Urinary bladder (tissue), 4 donors: ENCODE results near the gene CST1. TPM values are rescaled to one million over a fixed set of nuclear protein-coding genes. Genes with fewer than 3 reads are reported as not detected.
"Not testable (repeated sequence)": the region's sequence is repeated elsewhere in the genome, so short reads cannot be mapped to it uniquely, and the experiment has no call there.

ENCODE experiments used
- DNase-seq: peaks from one replicate; pipeline ENCODE4 v3.0.0-alpha.2; 2015; ENCODE audit errors: extremely low spot score
- H3K27ac ChIP-seq: one replicate; pipeline ENCODE4 v1.5.1; 2013; ENCODE audit warnings: low read depth, mild to moderate bottlenecking, moderate library complexity
- H3K36me3 ChIP-seq: one replicate; pipeline ENCODE4 v1.6.1; 2013; ENCODE audit warnings: mild to moderate bottlenecking, moderate library complexity; ENCODE audit not compliant: insufficient read depth
- H3K4me1 ChIP-seq: one replicate; pipeline ENCODE4 v1.6.1; 2013; ENCODE audit warnings: mild to moderate bottlenecking, moderate library complexity; ENCODE audit not compliant: insufficient read depth
- H3K4me3 ChIP-seq: one replicate; pipeline ENCODE4 v1.5.1; 2013; ENCODE audit warnings: low read depth, low read length
- WGBS: extraction: QIAGEN DNeasy Blood & Tissue Kit; methylation state at CpG from one replicate; pipeline ENCODE4 v1.1.7; 2013; 5-methylcytosine and 5-hydroxymethylcytosine counted together
- polyA plus RNA-seq: library from polyadenylated mRNA; stranded (reverse); fragments of 200-250 nt; gene quantifications from one replicate; pipeline ENCODE4 v1.2.3, GENCODE V29; 2013
- total RNA-seq: library from RNA; depleted of rRNA; stranded (reverse); fragments of >200 nt; gene quantifications from one replicate; pipeline ENCODE4 v1.2.3, GENCODE V29; 2014
- donor health status: healthy with polysubstance abuse.
- donor health status: healthy.

CST1 gene
- total and polyA plus RNA-seq, 2 donors: 12.8 TPM; not detected in 1

- Histone ChIP-seq H3K4me1 (no peaks in the 10 kb centered on the region), H3K27ac (no peak overlapping the region), H3K36me3 (no peaks in the 10 kb centered on the region), H3K4me3 (no peak overlapping the region)
- DNase-seq: no peak
- WGBS: 68% methylated on average over 5 of the region's 5 CpGs
Measured at GRCh38 chr20:23749746-23750145, 989 bp downstream of the CST1 start.

GRCh38 chr20:23748975-23749374 is 1.8 kb downstream of the CST1 start:
- WGBS: 81% methylated on average over 10 of the region's 10 CpGs
- H3K27ac ChIP-seq, H3K4me3 ChIP-seq, H3K36me3 ChIP-seq, H3K4me1 ChIP-seq, DNase-seq: not testable (repeated sequence)

GRCh38 chr20:23747551-23747950 is 3.2 kb downstream of the CST1 start:
- H3K27ac ChIP-seq: not testable (repeated sequence)
- 48% methylated on average over 7 of the region's 7 CpGs for WGBS

GRCh38 chr20:23747092-23747491 is 3.6 kb downstream of the CST1 start:
- H3K4me1 ChIP-seq, DNase-seq, H3K36me3 ChIP-seq, H3K4me3 ChIP-seq, H3K27ac ChIP-seq: not testable (repeated sequence)
- 58% methylated on average over 4 of the region's 4 CpGs for WGBS

More at GRCh38 chr20:23747551-23747950, 3.2 kb downstream of the CST1 start:
- H3K36me3 ChIP-seq, H3K4me3 ChIP-seq, DNase-seq, H3K4me1 ChIP-seq: not testable (repeated sequence)

- Histone ChIP-seq H3K4me3 (no peak overlapping the region), H3K36me3 (no peaks in the 10 kb centered on the region), H3K4me1 (no peaks in the 10 kb centered on the region), H3K27ac (no peak overlapping the region)
- WGBS: 66% methylated on average over 6 of the region's 6 CpGs
- no peak for DNase-seq
Measured at GRCh38 chr20:23746321-23746720, 4.4 kb downstream of the CST1 start.

GRCh38 chr20:23745247-23745646 is 5.5 kb downstream of the CST1 start:
- Histone ChIP-seq H3K36me3 (no peaks in the 10 kb centered on the region), H3K27ac (no peak overlapping the region), H3K4me1 (no peaks in the 10 kb centered on the region), H3K4me3 (no peak overlapping the region)
- WGBS: 78% methylated on average over 2 of the region's 2 CpGs
- DNase-seq: no peak

GRCh38 chr20:23744817-23745216 is 5.9 kb downstream of the CST1 start:
- H3K4me3 ChIP-seq: no peak overlapping the region
- H3K4me1 ChIP-seq: no peaks in the 10 kb centered on the region
- 43% methylated on average over 1 of the region's 1 CpG for WGBS
- H3K27ac ChIP-seq: no peak overlapping the region
- H3K36me3 ChIP-seq: no peaks in the 10 kb centered on the region
- DNase-seq: no peak

GRCh38 chr20:23735391-23735790 is 15.3 kb downstream of the CST1 start:
- WGBS: 52% methylated on average over 3 of the region's 3 CpGs
- H3K4me1 ChIP-seq, DNase-seq, H3K4me3 ChIP-seq, H3K36me3 ChIP-seq, H3K27ac ChIP-seq: not testable (repeated sequence)

- not testable (repeated sequence) for H3K4me1 ChIP-seq, DNase-seq, H3K27ac ChIP-seq, H3K36me3 ChIP-seq, H3K4me3 ChIP-seq
- WGBS: 81% methylated on average over 2 of the region's 2 CpGs
Measured at GRCh38 chr20:23734949-23735348, 15.8 kb downstream of the CST1 start.

- H3K4me3 ChIP-seq, DNase-seq, H3K4me1 ChIP-seq, H3K36me3 ChIP-seq, H3K27ac ChIP-seq: not testable (repeated sequence)
- 72% methylated on average over 1 of the region's 1 CpG for WGBS
Measured at GRCh38 chr20:23734440-23734839, 16.3 kb downstream of the CST1 start.

GRCh38 chr20:23727016-23727415 is 23.7 kb downstream of the CST1 start:
- WGBS: 83% methylated on average over 3 of the region's 3 CpGs
- no peak for DNase-seq
- Histone ChIP-seq H3K36me3 (no peaks in the 10 kb centered on the region), H3K27ac (no peak overlapping the region), H3K4me1 (no peaks in the 10 kb centered on the region), H3K4me3 (no peak overlapping the region)

GRCh38 chr20:23725102-23725501 is 25.6 kb downstream of the CST1 start:
- no peaks in the 10 kb centered on the region for H3K36me3 ChIP-seq
- 89% methylated on average over 3 of the region's 3 CpGs for WGBS
- H3K27ac ChIP-seq: no peak overlapping the region
- H3K4me3 ChIP-seq: no peak overlapping the region
- DNase-seq: no peak
- no peaks in the 10 kb centered on the region for H3K4me1 ChIP-seq

GRCh38 chr20:23723659-23724307 is 27.0 kb downstream of the CST1 start:
- H3K4me1 ChIP-seq, H3K27ac ChIP-seq, H3K4me3 ChIP-seq, H3K36me3 ChIP-seq, DNase-seq: not testable (repeated sequence)
- 46% methylated on average over 2 of the region's 2 CpGs for WGBS

- 66% methylated on average over 5 of the region's 5 CpGs for WGBS
- H3K27ac ChIP-seq, DNase-seq, H3K4me1 ChIP-seq, H3K36me3 ChIP-seq, H3K4me3 ChIP-seq: not testable (repeated sequence)
Measured at GRCh38 chr20:23722851-23723250, 27.9 kb downstream of the CST1 start.

GRCh38 chr20:23721962-23722361 is 28.8 kb downstream of the CST1 start:
- H3K36me3 ChIP-seq: no peaks in the 10 kb centered on the region
- 29% methylated on average over 1 of the region's 1 CpG for WGBS
- no peaks in the 10 kb centered on the region for H3K4me1 ChIP-seq
- H3K4me3 ChIP-seq: no peak overlapping the region
- H3K27ac ChIP-seq: no peak overlapping the region
- DNase-seq: no peak
